ENCODE measurements around the gene NPTX2.

NPTX2 gene

GRCh38 chr7:98619450-98620321, 2.6 kb downstream of the NPTX2 start:
- peak; percentile 2 for DNase-seq

- DNase-seq, result no peak
Measured at GRCh38 chr7:98621573-98622482, 4.7 kb downstream of the NPTX2 start.

DNA sequence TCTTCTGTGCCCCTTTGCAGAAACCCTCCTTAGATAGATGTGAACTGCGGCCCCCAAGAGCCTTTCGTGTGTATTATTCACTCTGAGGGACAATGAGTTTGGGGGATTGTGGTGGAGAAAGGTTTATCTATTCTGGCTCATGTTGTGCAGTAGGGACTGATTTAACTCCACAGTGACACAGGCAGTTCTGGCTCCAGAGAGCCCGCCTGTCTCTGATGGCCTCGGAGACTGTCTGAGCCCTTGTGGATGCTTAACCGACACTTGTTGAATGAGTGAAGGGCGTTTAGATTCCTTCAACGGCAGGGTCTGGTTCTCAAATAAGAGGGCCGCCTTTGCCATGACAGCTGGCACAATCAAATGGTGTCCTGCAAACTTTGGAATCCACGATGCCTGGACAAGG, 5.8 kb downstream of the NPTX2 start:
- DNase-seq, result no peak

- no peak for DNase-seq
Measured at GRCh38 chr7:98624846-98625420, 7.8 kb downstream of the NPTX2 start.

GRCh38 chr7:98626460-98627412, 9.7 kb downstream of the NPTX2 start:
- no peak for DNase-seq

GRCh38 chr7:98627413-98627790, 10.3 kb downstream of the NPTX2 start:
- DNase-seq, result no peak

DNA sequence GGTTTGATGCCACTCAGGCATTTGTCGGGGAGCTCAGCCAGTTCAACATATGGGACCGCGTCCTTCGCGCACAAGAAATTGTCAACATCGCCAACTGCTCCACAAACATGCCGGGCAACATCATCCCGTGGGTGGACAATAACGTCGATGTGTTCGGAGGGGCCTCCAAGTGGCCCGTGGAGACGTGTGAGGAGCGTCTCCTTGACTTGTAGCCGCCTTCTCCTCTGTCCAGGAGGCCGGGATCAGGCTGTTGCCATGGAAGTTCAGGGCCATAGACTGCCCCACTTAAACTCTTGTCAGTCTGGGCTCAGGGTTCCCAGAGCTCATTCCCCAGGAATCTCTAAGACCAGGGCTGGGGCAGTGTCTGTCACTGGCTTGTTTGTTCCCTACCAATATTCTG, 11.3 kb downstream of the NPTX2 start:
- no peak for DNase-seq

- no peak for DNase-seq
Measured at GRCh38 chr7:98629001-98629431, 11.9 kb downstream of the NPTX2 start.

DNA sequence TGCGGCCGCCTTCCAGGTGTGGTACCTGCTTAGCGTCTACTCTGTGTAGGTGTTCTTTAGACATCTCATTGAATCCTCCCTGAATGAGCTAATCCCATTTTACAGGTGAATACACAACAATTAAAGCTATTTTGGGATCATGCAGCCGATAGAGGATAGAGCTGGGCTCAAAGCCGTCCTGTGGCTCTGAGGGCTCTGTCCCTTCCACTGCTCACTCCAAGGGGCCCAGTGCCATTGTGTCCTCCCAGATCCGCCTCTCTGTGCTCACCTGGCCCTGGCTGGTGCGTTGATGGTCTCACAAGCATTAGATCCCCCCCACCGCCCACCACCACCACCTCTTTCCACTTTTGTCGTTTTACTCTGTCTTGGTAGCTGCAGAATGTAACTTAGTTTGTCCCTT, 13.1 kb downstream of the NPTX2 start:
- no peak for DNase-seq

GRCh38 chr7:98630770-98631169, 13.7 kb downstream of the NPTX2 start:
- DNase-seq, result no peak

DNA sequence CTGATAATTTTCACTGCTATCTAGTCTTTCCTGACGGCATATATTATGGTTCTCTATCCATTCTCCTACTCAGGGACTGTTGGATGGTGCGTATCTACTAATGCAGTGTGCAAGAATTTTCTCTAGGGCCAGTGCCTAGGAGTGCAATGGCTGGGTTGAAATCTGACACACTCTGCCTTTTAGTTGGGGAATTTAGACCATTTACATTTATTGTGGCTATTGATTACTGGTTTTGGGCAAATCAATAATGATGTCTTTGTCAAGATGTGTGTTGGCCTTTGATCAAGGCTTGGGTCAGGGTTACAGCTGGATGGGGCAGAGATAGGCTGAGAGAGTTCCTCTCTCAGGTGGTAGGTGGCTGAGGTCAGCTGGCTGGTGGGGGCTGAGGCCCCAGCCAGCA, 21.8 kb downstream of the NPTX2 start:
- DNase-seq, result no peak

GRCh38 chr7:98640375-98640774, 23.3 kb downstream of the NPTX2 start:
- no peak for DNase-seq

DNA sequence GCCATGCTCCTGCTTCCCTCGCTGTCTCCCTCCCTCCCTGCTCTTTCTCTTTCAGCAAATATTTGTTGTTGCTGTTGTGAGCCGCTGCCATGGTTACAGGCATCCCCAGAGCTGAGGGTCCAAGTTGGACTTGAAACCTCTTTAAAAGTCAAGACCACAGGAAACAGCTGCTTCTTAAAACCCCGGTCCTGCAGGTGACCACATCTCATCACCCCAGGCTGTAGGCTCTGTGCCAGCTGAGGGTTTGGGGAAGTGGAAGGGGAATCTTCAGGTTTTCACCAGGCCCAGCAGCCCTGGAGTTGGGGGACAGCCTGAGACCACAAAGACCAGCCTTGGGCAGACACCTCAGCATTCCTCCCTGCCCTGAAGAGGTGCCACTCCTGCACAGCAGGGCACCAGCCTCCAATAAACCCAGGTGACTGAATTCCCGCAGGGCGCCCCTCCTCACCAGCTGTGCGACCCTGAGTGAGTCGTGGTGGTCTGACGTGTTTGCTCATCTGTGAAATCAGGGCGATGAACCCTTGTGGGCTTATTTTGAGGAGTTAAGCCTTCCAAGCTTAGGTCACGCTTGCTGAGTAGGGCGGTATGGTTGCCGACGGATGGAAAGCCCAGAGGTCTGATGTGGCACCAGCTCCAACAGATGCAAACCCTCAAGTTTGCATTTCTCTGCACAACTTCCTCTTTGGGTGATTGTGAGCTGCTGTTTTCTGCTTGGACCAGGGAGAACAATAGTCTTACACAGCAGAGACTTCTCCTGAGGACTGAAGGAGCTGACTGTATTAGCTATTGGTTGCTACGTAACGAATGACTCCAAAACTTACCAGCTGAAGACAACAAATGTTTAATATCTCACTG, 24.8 kb downstream of the NPTX2 start:
- no peak for DNase-seq

- DNase-seq, result no peak
Measured at GRCh38 chr7:98643236-98643985, 26.3 kb downstream of the NPTX2 start.

DNA sequence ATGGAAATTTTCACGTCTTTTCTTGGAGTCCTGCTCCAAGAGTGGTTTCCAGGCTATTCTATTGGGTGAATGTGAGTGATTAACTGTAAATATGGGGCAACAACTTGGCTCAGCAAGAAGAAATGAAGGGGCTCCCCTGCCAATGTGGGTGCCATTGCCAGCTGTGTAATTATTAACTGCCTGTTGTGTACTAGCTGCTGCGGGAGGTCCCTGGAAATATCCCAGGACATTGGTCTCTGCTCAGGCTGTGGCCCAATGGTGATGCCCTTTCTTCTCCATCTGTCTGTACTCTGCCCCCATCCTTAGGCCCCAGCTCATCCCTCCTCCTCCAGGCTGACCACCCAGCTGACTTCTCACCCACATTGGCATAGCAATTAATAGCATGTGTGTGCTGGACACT, 29.4 kb downstream of the NPTX2 start:
- DNase-seq, result no peak

DNA sequence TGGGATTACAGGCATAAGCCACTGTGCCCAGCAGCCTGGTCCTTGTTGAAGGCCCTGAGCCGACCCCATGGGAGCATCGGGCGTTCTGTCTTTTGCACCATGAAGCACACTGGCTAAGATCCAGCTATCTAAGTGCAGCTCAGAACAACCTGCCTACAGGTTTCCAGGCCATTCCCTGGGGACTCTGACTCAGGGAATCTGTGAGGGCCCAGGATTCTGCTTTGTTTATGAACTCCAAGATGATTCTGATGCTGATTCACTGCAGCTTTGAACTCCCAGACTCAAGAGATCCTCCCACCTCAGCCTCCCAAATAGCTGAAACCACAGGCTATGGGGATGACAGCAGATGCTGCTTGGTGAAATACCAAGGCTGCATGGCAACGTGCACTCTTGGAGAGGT, 30.2 kb downstream of the NPTX2 start:
- no peak for DNase-seq

GRCh38 chr7:98651760-98652159, 34.7 kb downstream of the NPTX2 start:
- no peak for DNase-seq

GRCh38 chr7:98653601-98654310, 36.7 kb downstream of the NPTX2 start:
- DNase-seq, result no peak

GRCh38 chr7:98654524-98655272, 37.6 kb downstream of the NPTX2 start:
- no peak for DNase-seq
